Mucosa of descending colon (tissue), 3 donors: ENCODE measurements around the gene NPAS3. TPM values are rescaled to one million over a fixed set of nuclear protein-coding genes. Genes with fewer than 3 reads are reported as not detected.

Source experiments
- ATAC-seq: fragments of 200-7000 bp; cut with Tn5 transposase; one replicate; pipeline ENCODE4 v1.9.1; 2020; ENCODE audit warnings: mild to moderate bottlenecking, moderate library complexity
- DNase-seq, 3 donors: peaks; one replicate each; pipeline ENCODE4 v3.0.0-alpha.2; 2020
- H3K36me3 ChIP-seq: fragments of 200-600 bp; one replicate; pipeline ENCODE4 v1.8.0; 2021; ENCODE audit warnings: low read depth, mild to moderate bottlenecking
- H3K4me1 ChIP-seq: fragments of 200-600 bp; one replicate; pipeline ENCODE4 v1.8.0; 2021; ENCODE audit warnings: low read depth, mild to moderate bottlenecking
- H3K4me3 ChIP-seq: fragments of 200-600 bp; one replicate; pipeline ENCODE4 v1.8.0; 2021; ENCODE audit warnings: mild to moderate bottlenecking
- H3K9me3 ChIP-seq: fragments of 200-600 bp; one replicate; pipeline ENCODE4 v1.8.0; 2021; ENCODE audit warnings: mild to moderate bottlenecking
- CTCF ChIP-seq: fragments of 200-600 bp; IDR thresholded peaks from one replicate; pipeline ENCODE4 v1.8.0; 2022; ENCODE audit warnings: antibody characterized with exemption, mild to moderate bottlenecking
- intact Hi-C, 2 donors: fragments of 100-400 bp; cut with DNase I in 1 of 2; cut with micrococcal nuclease in 1 of 2; formaldehyde crosslinking; loops; one replicate each; pipeline versions ENCODE4 v1.11.0 to v1.11.1; 2022; cut with DNase I, micrococcal nuclease
- total RNA-seq, 3 donors: library from RNA; stranded (reverse); fragmentation: NEBNext Ultra II Directional in 2 of 3; extraction: Animal tissue kit (Norgen Biotek cat#: 25700) in 2 of 3; gene quantifications; one replicate each; pipeline versions ENCODE4 v1.2.1 to v1.2.4, GENCODE V29; 2021 to 2023
- donor health status: DM: no; HTN: no; CAD: no; lungs with moderate emphysema.
- donor health status: DM: no; HTN: no; CAD: no.
- donor health status: DM: no; HTN: yes; CAD: no.

The NPAS3 gene
- total RNA-seq, 3 donors from 2014 or later: 0.65 to 9.7 (median 2.0) TPM

GRCh38 chr14:33576014-33576413 lies 637.3 kb downstream of the NPAS3 start:
- TF ChIP-seq CTCF: no peak
- ATAC-seq (peak; percentile 86), DNase-seq (peak in 1 of 3 donors; percentile 21)
- no peaks in the 10 kb centered on the region for H3K4me1 ChIP-seq
- H3K4me3 ChIP-seq: no peak overlapping the region
- H3K9me3 ChIP-seq: no peaks in the 10 kb centered on the region
- intact Hi-C loops: no loop called here
- no peaks in the 10 kb centered on the region for H3K36me3 ChIP-seq

GRCh38 chr14:33578461-33579216 lies 640.0 kb downstream of the NPAS3 start:
- ATAC-seq (no peak), DNase-seq (no peak)
- Histone ChIP-seq H3K4me1 (no peaks in the 10 kb centered on the region), H3K36me3 (no peaks in the 10 kb centered on the region), H3K4me3 (no peak overlapping the region), H3K9me3 (no peaks in the 10 kb centered on the region)
- intact Hi-C loops: no loop called here
- TF ChIP-seq CTCF: no peak

GRCh38 chr14:33580231-33580749 lies 641.6 kb downstream of the NPAS3 start:
- Histone ChIP-seq H3K4me1 (no peaks in the 10 kb centered on the region), H3K36me3 (no peaks in the 10 kb centered on the region), H3K4me3 (no peak overlapping the region), H3K9me3 (no peaks in the 10 kb centered on the region)
- TF ChIP-seq CTCF: no peak
- intact Hi-C loops: no loop called here
- peak; percentile 86 for ATAC-seq
- DNase-seq: peak; percentile 32 to 63 (median 45)

- intact Hi-C loops: no loop called here
- TF ChIP-seq CTCF: no peak
- Histone ChIP-seq H3K36me3 (no peaks in the 10 kb centered on the region), H3K4me1 (no peaks in the 10 kb centered on the region), H3K4me3 (no peak overlapping the region), H3K9me3 (no peaks in the 10 kb centered on the region)
- ATAC-seq (no peak), DNase-seq (no peak)
Measured at GRCh38 chr14:33580841-33581240, 642.2 kb downstream of the NPAS3 start.

GRCh38 chr14:33584697-33585096 lies 646.0 kb downstream of the NPAS3 start:
- Histone ChIP-seq H3K36me3 (no peaks in the 10 kb centered on the region), H3K9me3 (no peaks in the 10 kb centered on the region), H3K4me3 (no peak overlapping the region), H3K4me1 (no peaks in the 10 kb centered on the region)
- TF ChIP-seq CTCF: no peak
- ATAC-seq: peak; percentile 65
- DNase-seq: no peak
- intact Hi-C loops: no loop called here
